ENCODE measurements around the gene ATG7. TPM values are rescaled to one million over a fixed set of nuclear protein-coding genes. Genes with fewer than 3 reads are reported as not detected.

Gene ATG7
- total RNA-seq (2014; rRNA removed; shearing (Covaris generic); ENCODE audit: low replicate concordance) = 55.1 and 95.3 TPM in 2 replicates

- DNase-seq (ENCODE audit: low read depth) = peak; percentile 89
- in situ Hi-C loops (cut with HindIII; ENCODE audit: low pct_unique_long_range_greater_than_20kb, low sequenced_read_pairs) = no loop called here
These were observed at the start of gene ATG7 for GRCh38 chr3:11271986-11272904. ATG7 (plus strand) TSS chr3:11272397; CDS start chr3:11298696, 26,299 bp downstream.

- in situ Hi-C loops (cut with HindIII; ENCODE audit: low pct_unique_long_range_greater_than_20kb, low sequenced_read_pairs) = no loop called here
- no peak for DNase-seq (ENCODE audit: low read depth)
These were observed 48.2 kb upstream of the ATG7 start for GRCh38 chr3:11224010-11224409.

- in situ Hi-C loops (cut with HindIII; ENCODE audit: low pct_unique_long_range_greater_than_20kb, low sequenced_read_pairs) = no loop called here
- DNase-seq (ENCODE audit: low read depth) = no peak
These were observed 47.3 kb upstream of the ATG7 start for GRCh38 chr3:11224870-11225229.

- in situ Hi-C loops (cut with HindIII; ENCODE audit: low pct_unique_long_range_greater_than_20kb, low sequenced_read_pairs) = no loop called here
- no peak for DNase-seq (ENCODE audit: low read depth)
These were observed 46.2 kb upstream of the ATG7 start for GRCh38 chr3:11226042-11226370.

GRCh38 chr3:11228041-11228440 lies 44.2 kb upstream of the ATG7 start:
- in situ Hi-C loops (cut with HindIII; ENCODE audit: low pct_unique_long_range_greater_than_20kb, low sequenced_read_pairs) = no loop called here
- DNase-seq (ENCODE audit: low read depth) = no peak

GRCh38 chr3:11230125-11230524 lies 42.1 kb upstream of the ATG7 start:
- in situ Hi-C loops (cut with HindIII; ENCODE audit: low pct_unique_long_range_greater_than_20kb, low sequenced_read_pairs) = no loop called here
- no peak for DNase-seq (ENCODE audit: low read depth)

GRCh38 chr3:11230832-11231231 lies 41.4 kb upstream of the ATG7 start:
- in situ Hi-C loops (cut with HindIII; ENCODE audit: low pct_unique_long_range_greater_than_20kb, low sequenced_read_pairs) = no loop called here
- DNase-seq (ENCODE audit: low read depth) = no peak

- in situ Hi-C loops (cut with HindIII; ENCODE audit: low pct_unique_long_range_greater_than_20kb, low sequenced_read_pairs) = no loop called here
- DNase-seq (ENCODE audit: low read depth) = no peak
These were observed 36.8 kb upstream of the ATG7 start for GRCh38 chr3:11235385-11235784.

GRCh38 chr3:11236588-11237461 lies 35.4 kb upstream of the ATG7 start:
- peak; percentile 30 for DNase-seq (ENCODE audit: low read depth)
- in situ Hi-C loops (cut with HindIII; ENCODE audit: low pct_unique_long_range_greater_than_20kb, low sequenced_read_pairs) = no loop called here

- DNase-seq (ENCODE audit: low read depth) = peak; percentile 18
- in situ Hi-C loops (cut with HindIII; ENCODE audit: low pct_unique_long_range_greater_than_20kb, low sequenced_read_pairs) = no loop called here
These were observed 34.1 kb upstream of the ATG7 start for GRCh38 chr3:11238060-11238459.

- in situ Hi-C loops (cut with HindIII; ENCODE audit: low pct_unique_long_range_greater_than_20kb, low sequenced_read_pairs) = no loop called here
- DNase-seq (ENCODE audit: low read depth) = no peak
These were observed 33.3 kb upstream of the ATG7 start for GRCh38 chr3:11238880-11239279.

- in situ Hi-C loops (cut with HindIII; ENCODE audit: low pct_unique_long_range_greater_than_20kb, low sequenced_read_pairs) = no loop called here
- no peak for DNase-seq (ENCODE audit: low read depth)
These were observed 32.4 kb upstream of the ATG7 start for GRCh38 chr3:11239796-11240195.

- DNase-seq (ENCODE audit: low read depth) = no peak
- in situ Hi-C loops (cut with HindIII; ENCODE audit: low pct_unique_long_range_greater_than_20kb, low sequenced_read_pairs) = no loop called here
These were observed 31.7 kb upstream of the ATG7 start for GRCh38 chr3:11240496-11240895.

- in situ Hi-C loops (cut with HindIII; ENCODE audit: low pct_unique_long_range_greater_than_20kb, low sequenced_read_pairs) = no loop called here
- DNase-seq (ENCODE audit: low read depth) = no peak
These were observed 28.0 kb upstream of the ATG7 start for GRCh38 chr3:11244121-11244677.

GRCh38 chr3:11245276-11245675 lies 26.9 kb upstream of the ATG7 start:
- no peak for DNase-seq (ENCODE audit: low read depth)
- in situ Hi-C loops (cut with HindIII; ENCODE audit: low pct_unique_long_range_greater_than_20kb, low sequenced_read_pairs) = no loop called here

- no peak for DNase-seq (ENCODE audit: low read depth)
These were observed 26.2 kb upstream of the ATG7 start for GRCh38 chr3:11245827-11246662.

GRCh38 chr3:11246663-11246970 lies 25.6 kb upstream of the ATG7 start:
- in situ Hi-C loops (cut with HindIII; ENCODE audit: low pct_unique_long_range_greater_than_20kb, low sequenced_read_pairs) = no loop called here
- DNase-seq (ENCODE audit: low read depth) = no peak

More at GRCh38 chr3:11245827-11246662, 26.2 kb upstream of the ATG7 start:
- in situ Hi-C loops (cut with HindIII; ENCODE audit: low pct_unique_long_range_greater_than_20kb, low sequenced_read_pairs) = no loop called here

- DNase-seq (ENCODE audit: low read depth) = no peak
- in situ Hi-C loops (cut with HindIII; ENCODE audit: low pct_unique_long_range_greater_than_20kb, low sequenced_read_pairs) = no loop called here
These were observed 24.8 kb upstream of the ATG7 start for GRCh38 chr3:11247362-11247761.
